Activated naive CD8-positive, alpha-beta T cell treated with anti-CD3 and anti-CD28 coated beads, Interleukin-2, amount 10 ng/mL, durations not matched to agents 7 days and 5 days (primary cell): ENCODE data around the gene SYNCRIP. TPM values are rescaled to one million over a fixed set of nuclear protein-coding genes. Genes with fewer than 3 reads are reported as not detected.
A peak's percentile ranks its signal among the peaks of the same experiment; 100 is the strongest.

Experiments used
- ATAC-seq: fragments of 150-1000 bp; cut with Tn5 transposase; one replicate; pipeline ENCODE4 v1.10.0; 2021; ENCODE audit warnings: low read depth, moderate library complexity
- POLR2A ChIA-PET: fragments of 350-600 bp; sonication (Branson Sonifier 250); formaldehyde crosslinking; loops from one replicate; lab custom pipeline; 2021; ENCODE audit warnings: antibody characterized with exemption; lab: Charles Lee
- DNase-seq: peaks from one replicate; pipeline ENCODE4 v3.0.0; 2021
- H3K27ac Mint-ChIP-seq: one replicate; pipeline ENCODE4 v1.8.0; 2022; ENCODE audit warnings: mild to moderate bottlenecking, mixed read lengths
- H3K27me3 Mint-ChIP-seq: one replicate; pipeline ENCODE4 v1.8.0; 2022; ENCODE audit warnings: mild to moderate bottlenecking, moderate library complexity, mixed read lengths
- H3K36me3 Mint-ChIP-seq: one replicate; pipeline ENCODE4 v1.8.0; 2021; ENCODE audit warnings: mild to moderate bottlenecking, mixed read lengths
- H3K4me1 Mint-ChIP-seq: one replicate; pipeline ENCODE4 v1.8.0; 2021; ENCODE audit warnings: mixed read lengths
- H3K4me3 Mint-ChIP-seq: one replicate; pipeline ENCODE4 v1.8.0; 2022; ENCODE audit warnings: mild to moderate bottlenecking, moderate library complexity, mixed read lengths
- H3K9me3 Mint-ChIP-seq: one replicate; pipeline ENCODE4 v1.8.0; 2021; ENCODE audit warnings: mixed read lengths
- total RNA-seq, 2 experiments: library from RNA; stranded (reverse); gene quantifications; one replicate each; pipeline ENCODE4 v1.2.3, GENCODE V29; 2021

SYNCRIP gene
- total RNA-seq, 2 experiments from 2014 or later = 94.4 to 99.3 TPM

DNA sequence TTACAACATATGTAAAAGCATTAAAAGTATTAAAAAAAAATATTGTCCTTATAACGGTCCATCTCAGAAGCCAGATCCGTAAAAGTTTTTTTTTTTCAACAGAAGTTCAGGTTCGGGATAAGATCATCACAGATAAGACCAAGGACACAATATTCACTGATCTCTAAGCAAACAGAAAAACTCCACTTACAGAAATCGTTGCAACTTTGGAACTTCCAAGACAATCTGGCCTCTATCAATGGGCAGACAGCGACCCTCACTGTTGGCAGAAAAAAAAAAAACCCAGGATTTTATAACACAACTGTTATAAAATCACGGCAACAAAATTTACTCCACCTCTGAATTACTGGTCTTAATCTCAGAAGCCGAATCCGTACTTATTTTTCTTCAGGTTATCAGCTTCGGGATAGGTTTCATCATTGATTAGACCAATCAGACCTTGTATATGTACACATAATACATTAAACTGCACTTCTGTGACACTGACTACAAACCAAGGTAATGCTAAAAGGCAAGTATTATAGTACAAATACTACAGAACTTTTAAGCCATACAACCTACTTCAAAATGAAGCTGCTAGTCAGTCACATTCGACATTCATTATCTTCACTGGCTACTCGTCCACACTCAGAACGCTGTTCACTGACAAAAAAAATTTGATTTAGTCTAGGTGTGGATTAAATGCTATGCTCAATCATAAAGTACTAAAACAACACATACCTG, 34.7 kb upstream of the SYNCRIP start:
- peaks cover 48% of the 10 kb centered on the region for H3K36me3 Mint-ChIP-seq
- peak overlapping the region; percentile 99 for H3K27ac Mint-ChIP-seq
- peaks cover 4% of the 10 kb centered on the region for H3K9me3 Mint-ChIP-seq
- H3K4me1 Mint-ChIP-seq = peaks cover 52% of the 10 kb centered on the region
- H3K4me3 Mint-ChIP-seq = peak overlapping the region; percentile 96
- POLR2A ChIA-PET = interaction anchor here (0.7 to 10.8 kb wide), 22 partner anchors 7 to 1450 kb away, joined by 3 to 645 read pairs (median 8); partner anchors contain the start of genes CEP162, NT5E, SNX14 and SYNCRIP
- ATAC-seq (no peak), DNase-seq (no peak)
- H3K27me3 Mint-ChIP-seq = no peaks in the 10 kb centered on the region

GRCh38 chr6:85676086-85676729, 33.5 kb upstream of the SYNCRIP start:
- H3K4me3 Mint-ChIP-seq = peak overlapping the region; percentile 96
- peaks cover 48% of the 10 kb centered on the region for H3K4me1 Mint-ChIP-seq
- DNase-seq (no peak), ATAC-seq (no peak)
- no peaks in the 10 kb centered on the region for H3K27me3 Mint-ChIP-seq
- POLR2A ChIA-PET = interaction anchor here (1.0 to 10.8 kb wide), 4 partner anchors 9 to 83 kb away, joined by 4 to 645 read pairs (median 36); partner anchors contain the start of genes SNX14 and SYNCRIP
- H3K27ac Mint-ChIP-seq = peak overlapping the region; percentile 43
- H3K36me3 Mint-ChIP-seq = peaks cover 45% of the 10 kb centered on the region
- H3K9me3 Mint-ChIP-seq = no peaks in the 10 kb centered on the region

- Mint-ChIP-seq H3K27me3 (no peaks in the 10 kb centered on the region), H3K4me1 (peaks cover 55% of the 10 kb centered on the region), H3K9me3 (no peaks in the 10 kb centered on the region), H3K27ac (peak overlapping the region; percentile 58), H3K4me3 (peak overlapping the region; percentile 96), H3K36me3 (peaks cover 47% of the 10 kb centered on the region)
- no peak for DNase-seq
- no peak for ATAC-seq
- POLR2A ChIA-PET = interaction anchor here (1.0 to 10.8 kb wide), 4 partner anchors 8 to 82 kb away, joined by 4 to 645 read pairs (median 4); partner anchors contain the start of gene SYNCRIP
These were observed 32.5 kb upstream of the SYNCRIP start for GRCh38 chr6:85675030-85675819.

GRCh38 chr6:85674604-85675003, 31.9 kb upstream of the SYNCRIP start:
- no peak overlapping the region for H3K27ac Mint-ChIP-seq
- peaks cover 57% of the 10 kb centered on the region for H3K4me1 Mint-ChIP-seq
- peak overlapping the region; percentile 96 for H3K4me3 Mint-ChIP-seq
- DNase-seq = no peak
- H3K27me3 Mint-ChIP-seq = no peaks in the 10 kb centered on the region
- no peak for ATAC-seq
- POLR2A ChIA-PET = interaction anchor here (1.3 to 10.8 kb wide), 2 partner anchors 32 to 81 kb away, joined by 4 to 645 read pairs; partner anchors contain the start of gene SYNCRIP
- H3K36me3 Mint-ChIP-seq = peaks cover 47% of the 10 kb centered on the region
- no peaks in the 10 kb centered on the region for H3K9me3 Mint-ChIP-seq

DNA sequence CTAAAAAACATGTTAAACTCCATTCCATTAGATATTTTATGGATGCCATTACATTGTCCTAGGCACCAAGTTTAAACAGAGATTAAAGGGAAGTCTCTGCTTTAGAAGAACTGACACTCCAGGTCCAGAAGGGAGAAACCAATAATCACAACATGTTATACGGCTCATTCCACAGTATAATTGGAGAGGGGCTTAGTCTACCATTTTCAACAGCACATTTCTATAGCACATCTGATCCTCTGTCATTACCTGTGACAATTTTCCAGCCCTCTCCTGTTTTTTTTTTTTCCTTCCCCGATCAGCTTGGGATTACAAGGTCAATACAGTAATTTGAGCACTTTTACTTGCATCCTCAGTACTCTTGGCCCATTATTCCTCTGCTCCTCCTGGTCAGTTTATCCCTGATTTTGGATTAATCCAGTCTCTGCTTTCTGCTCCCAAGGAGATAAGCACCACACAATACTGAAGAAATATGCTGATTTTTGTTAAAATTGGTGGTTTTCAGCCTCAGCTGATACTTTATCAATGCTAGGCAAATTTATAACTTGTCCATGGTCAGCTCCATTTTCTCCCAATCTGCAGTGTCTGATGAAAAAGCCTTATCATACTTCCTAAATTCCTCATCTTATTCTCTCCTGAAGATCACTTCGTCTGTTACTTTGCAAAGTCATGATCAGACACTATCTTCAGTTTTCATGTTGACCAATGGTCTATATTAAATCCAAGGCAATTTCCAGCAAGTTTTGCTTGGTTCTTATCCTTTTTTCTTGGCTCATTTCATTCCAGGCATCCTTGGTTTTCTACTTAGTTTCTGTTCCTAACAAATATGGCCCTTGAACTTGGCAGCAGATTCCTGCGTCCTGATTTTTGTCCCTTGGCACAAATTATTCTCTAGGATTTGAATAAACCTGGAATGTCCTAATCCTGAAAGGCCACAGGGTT, 30.8 kb upstream of the SYNCRIP start:
- H3K27ac Mint-ChIP-seq = peak overlapping the region; percentile 39

DNA sequence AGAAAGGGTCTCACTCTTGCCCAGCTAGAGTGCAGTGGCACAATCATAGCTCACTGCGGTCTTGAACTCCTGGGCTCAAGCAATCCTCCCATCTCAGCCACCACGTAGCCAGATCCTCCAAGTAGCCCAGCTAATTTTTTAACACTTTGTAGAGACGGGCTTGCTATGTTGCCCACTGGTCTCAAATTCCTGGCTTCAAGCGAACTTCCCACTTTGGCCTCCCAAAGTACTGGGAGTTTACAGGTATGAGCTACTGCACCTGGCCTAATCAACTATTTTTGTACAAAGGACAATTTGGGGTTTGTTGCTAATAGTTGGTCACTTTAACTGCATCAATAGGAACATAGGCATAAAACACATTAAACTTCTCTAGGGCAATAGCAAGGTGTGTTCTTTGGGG, 29.9 kb upstream of the SYNCRIP start:
- Mint-ChIP-seq H3K36me3 (peaks cover 49% of the 10 kb centered on the region), H3K9me3 (no peaks in the 10 kb centered on the region), H3K27me3 (no peaks in the 10 kb centered on the region), H3K27ac (peak overlapping the region; percentile 10), H3K4me1 (peaks cover 67% of the 10 kb centered on the region), H3K4me3 (no peak overlapping the region)
- ATAC-seq = no peak
- POLR2A ChIA-PET = interaction anchor here (1.3 to 10.8 kb wide), 3 partner anchors 30 to 79 kb away, joined by 6 to 645 read pairs (median 6); partner anchors contain the start of genes SNX14 and SYNCRIP
- no peak for DNase-seq

More for the DNA sequence above, 30.8 kb upstream of the SYNCRIP start:
- no peak for DNase-seq
- no peak for ATAC-seq
- Mint-ChIP-seq H3K27me3 (no peaks in the 10 kb centered on the region), H3K9me3 (no peaks in the 10 kb centered on the region), H3K36me3 (peaks cover 49% of the 10 kb centered on the region), H3K4me1 (peaks cover 63% of the 10 kb centered on the region), H3K4me3 (no peak overlapping the region)
- POLR2A ChIA-PET = interaction anchor here (10.8 kb wide), 1 partner anchor 31 kb away, joined by 645 read pairs; the partner anchor contains the start of gene SYNCRIP

DNA sequence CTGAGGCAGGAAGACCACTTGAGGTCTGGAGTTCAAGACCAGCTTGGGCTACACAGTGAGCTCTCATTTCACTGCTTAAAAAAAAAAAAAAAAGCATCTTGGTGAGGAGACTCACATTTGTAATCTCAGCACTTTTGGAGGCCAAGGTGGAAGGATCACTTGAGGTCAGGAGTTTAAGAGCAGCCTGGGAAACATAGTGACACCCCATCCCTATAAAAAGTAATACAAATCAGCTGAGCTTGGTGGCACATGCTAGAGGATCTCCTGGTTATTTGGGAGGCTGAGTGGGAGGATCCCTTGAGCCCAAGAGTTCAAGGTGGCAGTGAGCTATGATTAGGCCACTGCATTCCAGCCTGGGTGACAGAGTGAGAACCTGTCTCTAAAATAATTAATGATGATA, 29.4 kb upstream of the SYNCRIP start:
- no peak overlapping the region for H3K4me3 Mint-ChIP-seq
- peaks cover 67% of the 10 kb centered on the region for H3K4me1 Mint-ChIP-seq
- no peak for ATAC-seq
- H3K27me3 Mint-ChIP-seq = no peaks in the 10 kb centered on the region
- POLR2A ChIA-PET = interaction anchor here (0.6 to 10.8 kb wide), 5 partner anchors 30 to 79 kb away, joined by 3 to 645 read pairs (median 6); partner anchors contain the start of genes SNX14 and SYNCRIP
- peak overlapping the region; percentile 32 for H3K27ac Mint-ChIP-seq
- DNase-seq = no peak
- peaks cover 46% of the 10 kb centered on the region for H3K36me3 Mint-ChIP-seq
- H3K9me3 Mint-ChIP-seq = no peaks in the 10 kb centered on the region

- DNase-seq = no peak
- H3K4me1 Mint-ChIP-seq = peaks cover 56% of the 10 kb centered on the region
- ATAC-seq = no peak
- POLR2A ChIA-PET = interaction anchor here (0.9 to 10.8 kb wide), 5 partner anchors 8 to 209 kb away, joined by 3 to 645 read pairs (median 13); partner anchors contain the start of genes SNX14 and SYNCRIP
- peak overlapping the region; percentile 90 for H3K27ac Mint-ChIP-seq
- H3K36me3 Mint-ChIP-seq = peaks cover 39% of the 10 kb centered on the region
- H3K4me3 Mint-ChIP-seq = peak overlapping the region; percentile 19
- H3K27me3 Mint-ChIP-seq = no peaks in the 10 kb centered on the region
- no peaks in the 10 kb centered on the region for H3K9me3 Mint-ChIP-seq
These were observed 27.9 kb upstream of the SYNCRIP start for GRCh38 chr6:85670573-85670972.

GRCh38 chr6:85669735-85670194, 27.1 kb upstream of the SYNCRIP start:
- Mint-ChIP-seq H3K9me3 (no peaks in the 10 kb centered on the region), H3K4me3 (peak overlapping the region; percentile 63), H3K27me3 (no peaks in the 10 kb centered on the region), H3K4me1 (peaks cover 50% of the 10 kb centered on the region), H3K27ac (peak overlapping the region; percentile 90), H3K36me3 (peaks cover 37% of the 10 kb centered on the region)
- ATAC-seq (peak; percentile 94), DNase-seq (peak; percentile 45)
- POLR2A ChIA-PET = interaction anchor here (0.9 to 10.8 kb wide), 5 partner anchors 9 to 208 kb away, joined by 3 to 645 read pairs (median 13); partner anchors contain the start of genes SNX14 and SYNCRIP

GRCh38 chr6:85662251-85662650, 19.6 kb upstream of the SYNCRIP start:
- H3K4me3 Mint-ChIP-seq = no peak overlapping the region
- H3K27me3 Mint-ChIP-seq = peaks cover 2% of the 10 kb centered on the region
- peaks cover 22% of the 10 kb centered on the region for H3K36me3 Mint-ChIP-seq
- H3K4me1 Mint-ChIP-seq = no peaks in the 10 kb centered on the region
- ATAC-seq (no peak), DNase-seq (no peak)
- peaks cover 9% of the 10 kb centered on the region for H3K9me3 Mint-ChIP-seq
- POLR2A ChIA-PET = no interaction called here
- H3K27ac Mint-ChIP-seq = no peak overlapping the region

DNA sequence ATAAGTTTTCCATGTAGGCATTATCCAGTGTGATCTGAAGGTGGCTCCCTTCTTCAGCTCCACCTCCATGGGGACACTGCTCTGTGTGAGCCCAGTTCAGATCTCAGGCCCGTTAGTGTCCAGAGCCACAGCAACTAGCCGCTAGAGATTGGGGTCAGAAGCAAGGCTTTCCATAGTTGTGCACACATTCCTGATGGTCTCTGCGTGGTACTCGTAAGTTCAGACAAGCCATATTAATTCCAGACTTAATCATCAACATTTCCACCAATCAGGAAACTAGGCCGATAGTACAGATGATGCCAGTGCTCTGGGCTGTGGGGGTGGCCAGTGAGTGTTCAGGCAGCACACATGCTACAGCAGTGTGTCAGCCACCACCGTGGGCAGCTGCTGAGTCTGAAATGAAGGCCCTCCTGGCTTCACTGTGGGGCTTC, 17.5 kb upstream of the SYNCRIP start:
- H3K4me3 Mint-ChIP-seq = no peak overlapping the region
- no peak for ATAC-seq
- POLR2A ChIA-PET = no interaction called here
- peaks cover 19% of the 10 kb centered on the region for H3K36me3 Mint-ChIP-seq
- no peaks in the 10 kb centered on the region for H3K4me1 Mint-ChIP-seq
- no peak for DNase-seq
- peaks cover 14% of the 10 kb centered on the region for H3K9me3 Mint-ChIP-seq
- H3K27me3 Mint-ChIP-seq = peaks cover 2% of the 10 kb centered on the region
- H3K27ac Mint-ChIP-seq = no peak overlapping the region
